K562 (cell line): ENCODE data around the gene BRD4. TPM values are rescaled to one million over a fixed set of nuclear protein-coding genes. Genes with fewer than 3 reads are reported as not detected.

Experiments
- E2F6 ChIP-seq, 2 experiments: IDR thresholded peaks; 2 replicates each; pipeline ENCODE4 v1.6.1; 2011; ENCODE audit warnings: borderline replicate concordance in 1 of 2, control low read depth in 1 of 2, low read depth in 1 of 2, low read length in 1 of 2, mild to moderate bottlenecking in 1 of 2, mixed read lengths in 1 of 2, moderate library complexity in 1 of 2; ENCODE audit not compliant: insufficient read depth in 1 of 2, insufficient read length in 1 of 2, poor library complexity in 1 of 2, severe bottlenecking in 1 of 2; ENCODE audit errors: extremely low read depth in 1 of 2
- FOXA3 ChIP-seq, 2 experiments: fragments of 450-650 bp in 1 of 2; sonication (generic) in 1 of 2; formaldehyde crosslinking; IDR thresholded peaks in 1 of 2; conservative IDR thresholded peaks in 1 of 2; 2 replicates each; pipeline versions ENCODE4 v1.4.0 to v1.8.0; 2020 to 2022; ENCODE audit warnings: mild to moderate bottlenecking in 2 of 2, missing genetic modification reagents in 1 of 2
- HEY1 ChIP-seq: fragments of 250-450 bp; sonication (Bioruptor Pico); IDR thresholded peaks from 2 replicates; pipeline ENCODE4 v1.5.0; 2020; ENCODE audit warnings: mild to moderate bottlenecking, moderate library complexity, borderline replicate concordance
- HNRNPK ChIP-seq: fragments of 200-400 bp; formaldehyde crosslinking; IDR thresholded peaks from one replicate; pipeline ENCODE4 v1.6.1; 2018; ENCODE audit warnings: mild to moderate bottlenecking, low read depth, low read length; ENCODE audit not compliant: poor library complexity, severe bottlenecking
- KLF10 ChIP-seq: fragments of 250-450 bp; sonication (Bioruptor Pico); IDR thresholded peaks from 2 replicates; pipeline ENCODE4 v1.6.1; 2021; ENCODE audit warnings: matching md5 sums
- MAFK ChIP-seq: IDR thresholded peaks from 2 replicates; pipeline ENCODE4 v1.6.1; 2011; ENCODE audit warnings: low read length, improper control_type of control experiment
- MGA ChIP-seq: fragments of 450-650 bp; IDR thresholded peaks from 2 replicates; pipeline ENCODE4 v1.6.1; 2016; ENCODE audit warnings: mild to moderate bottlenecking, moderate library complexity
- MTF1 ChIP-seq: fragments of 250-450 bp; sonication (Bioruptor Pico); IDR thresholded peaks from 2 replicates; pipeline ENCODE4 v1.9.0; 2021; ENCODE audit warnings: moderate library complexity, mild to moderate bottlenecking, inconsistent platforms, borderline replicate concordance
- RAD51 ChIP-seq: fragments of 450-650 bp; IDR thresholded peaks from 2 replicates; pipeline ENCODE4 v1.7.1; 2016; ENCODE audit warnings: low read depth, mild to moderate bottlenecking, borderline replicate concordance
- RBM15 ChIP-seq: fragments of 200-400 bp; formaldehyde crosslinking; IDR thresholded peaks from 2 replicates; pipeline ENCODE4 v1.6.1; 2018; ENCODE audit warnings: mild to moderate bottlenecking, low read length, moderate library complexity; ENCODE audit not compliant: insufficient read depth
- RFX5 ChIP-seq: IDR thresholded peaks from 2 replicates; pipeline ENCODE4 v1.6.1; 2011; ENCODE audit warnings: low read depth, mild to moderate bottlenecking, improper control_type of control experiment, low read length
- SOX6 ChIP-seq: fragments of 450-650 bp; IDR thresholded peaks from 2 replicates; pipeline ENCODE4 v1.6.1; 2014; ENCODE audit warnings: mild to moderate bottlenecking
- TRIM24 ChIP-seq, 2 experiments: fragments of 450-650 bp; IDR thresholded peaks; 2 replicates each; pipeline ENCODE4 v1.6.1; 2016
- XRCC5 ChIP-seq: fragments of 200-400 bp; formaldehyde crosslinking; IDR thresholded peaks from 2 replicates; pipeline ENCODE4 v1.6.1; 2017; ENCODE audit warnings: low read depth, mild to moderate bottlenecking, low read length
- ZNF140 ChIP-seq: fragments of 250-450 bp; sonication (Bioruptor Pico); IDR thresholded peaks from 2 replicates; pipeline ENCODE4 v1.8.0; 2021; ENCODE audit warnings: moderate library complexity, mild to moderate bottlenecking, inconsistent platforms
- ZNF76 ChIP-seq: fragments of 250-450 bp; sonication (Bioruptor Pico); IDR thresholded peaks from 2 replicates; pipeline ENCODE4 v1.4.0; 2020; ENCODE audit warnings: mild to moderate bottlenecking, moderate library complexity, borderline replicate concordance
- polyA plus RNA-seq, 8 experiments: library from polyadenylated mRNA; depleted of rRNA in 4 of 8; stranded (reverse) in 5 of 8; unstranded in 3 of 8; fragments of >200 nt; fragmentation: Nextera tagmentation in 2 of 8; fragmentation: Illumina TruSeq in 1 of 8; extraction: Ambion mirVana in 2 of 8; extraction: Trizol in 1 of 8; gene quantifications; 2 replicates each; pipeline versions ENCODE4 v1.2.1 to v1.2.3, GENCODE V29; 2011 to 2014; ENCODE audit warnings: inconsistent platforms in 1 of 8, missing spikeins in 1 of 8
- total RNA-seq, 7 experiments: library from RNA; depleted of rRNA in 6 of 7; stranded (reverse); fragments of >200 nt in 6 of 7; fragmentation: Illumina TruSeq in 2 of 7; extraction: Trizol in 2 of 7; gene quantifications; 2 replicates each; pipeline versions ENCODE4 v1.2.1 to v1.2.3, GENCODE V29; 2011 to 2021; ENCODE audit warnings: low replicate concordance in 1 of 7

Gene BRD4
- total and polyA plus RNA-seq, 9 of the 15 experiments (the other 6 are each of a cell fraction or from before 2014, with no cell fraction given): 1.8 to 105 (median 15.6) TPM

- no peak for TF ChIP-seq MGA
- TF ChIP-seq KLF10 (CRISPR knock-in tag): no peak
- TF ChIP-seq MAFK: no peak
- no peak for TF ChIP-seq MTF1 (CRISPR knock-in tag)
- TF ChIP-seq RBM15: no peak
- 0 out of 2 replicates have a peak, but pooled peaks have one; percentile 20 for TF ChIP-seq SOX6
- TF ChIP-seq RAD51: no peak
- TF ChIP-seq HEY1 (CRISPR knock-in tag): no peak
- TF ChIP-seq RFX5: no peak
- no peak for TF ChIP-seq XRCC5
- TF ChIP-seq E2F6 (IDR thresholded peaks at IDR 0.05; ENCODE audit: borderline replicate concordance in 1 of 2, extremely low read depth in 1 of 2, insufficient read depth in 1 of 2, insufficient read length in 1 of 2, low read depth in 1 of 2, low read length in 1 of 2, poor library complexity in 1 of 2, severe bottlenecking in 1 of 2): peak in 1 of 2 experiments; percentile 17
- TF ChIP-seq TRIM24 (IDR thresholded peaks at IDR 0.05): peak in 1 of 2 experiments; percentile 9; a peak in 1 of 4 replicates
- no peak for TF ChIP-seq ZNF140 (CRISPR knock-in tag)
- TF ChIP-seq FOXA3 (CRISPR knock-in tag; conservative IDR thresholded peaks at IDR 0.05 in 1 of 2, IDR thresholded peaks at IDR 0.05 in 1 of 2): no peak
- no peak for TF ChIP-seq HNRNPK
- TF ChIP-seq ZNF76 (CRISPR knock-in tag): no peak
Observed at GRCh38 chr19:15379999-15380647, 47.8 kb upstream of the BRD4 start (continued).
